Lung (tissue), 12 donors: ENCODE data around the gene KIF26B. TPM values are rescaled to one million over a fixed set of nuclear protein-coding genes. Genes with fewer than 3 reads are reported as not detected.

ENCODE experiments used
- ATAC-seq: fragments of 200-7000 bp; cut with Tn5 transposase; one replicate; pipeline ENCODE4 v1.9.1; 2020; ENCODE audit warnings: moderate number of reproducible peaks; ENCODE audit not compliant: insufficient read depth, low FRiP score
- DNase-seq, 3 donors: peaks; one replicate each; pipeline ENCODE4 v3.0.0-alpha.2; 2013 to 2017
- H3K27ac ChIP-seq, 2 donors: one replicate each; pipeline ENCODE4 v1.5.1; 2013; ENCODE audit warnings: mild to moderate bottlenecking in 2 of 2, moderate library complexity in 2 of 2, control low read depth in 1 of 2, inconsistent platforms in 1 of 2, low read depth in 1 of 2, low read length in 1 of 2
- H3K27me3 ChIP-seq, 3 donors: one replicate each; pipeline ENCODE4 v1.5.1; 2013; ENCODE audit warnings: low read length in 2 of 3; ENCODE audit not compliant: control insufficient read depth in 3 of 3, insufficient read depth in 3 of 3
- H3K36me3 ChIP-seq, 4 donors: one replicate each; pipeline ENCODE4 v1.5.1; 2013; ENCODE audit warnings: low read length in 4 of 4, mild to moderate bottlenecking in 1 of 4, moderate library complexity in 1 of 4; ENCODE audit not compliant: control insufficient read depth in 4 of 4, insufficient read depth in 4 of 4
- H3K4me1 ChIP-seq, 5 donors: one replicate each; pipeline ENCODE4 v1.5.1; 2013; ENCODE audit warnings: low read length in 5 of 5, mild to moderate bottlenecking in 2 of 5, moderate library complexity in 1 of 5; ENCODE audit not compliant: control insufficient read depth in 5 of 5, insufficient read depth in 5 of 5
- H3K4me3 ChIP-seq: one replicate; pipeline ENCODE4 v1.5.1; 2013; ENCODE audit warnings: mild to moderate bottlenecking, control low read depth, moderate library complexity
- H3K9ac ChIP-seq, 2 donors: one replicate each; pipeline ENCODE4 v1.5.1; 2013; ENCODE audit warnings: low read length in 2 of 2, control low read depth in 1 of 2; ENCODE audit not compliant: insufficient read depth in 1 of 2
- H3K9me3 ChIP-seq, 4 donors: one replicate each; pipeline ENCODE4 v1.5.1; 2013; ENCODE audit warnings: low read length in 3 of 4, mild to moderate bottlenecking in 1 of 4, moderate library complexity in 1 of 4; ENCODE audit not compliant: control insufficient read depth in 4 of 4, insufficient read depth in 3 of 4
- CTCF ChIP-seq: IDR thresholded peaks from 2 replicates; pipeline ENCODE4 v1.5.1; 2012; ENCODE audit warnings: mild to moderate bottlenecking; ENCODE audit errors: control extremely low read depth, extremely low read depth
- WGBS, 2 donors: extraction: QIAGEN DNeasy Blood & Tissue Kit; methylation state at CpG; one replicate each; pipeline ENCODE4 v1.1.7; 2013; 5-methylcytosine and 5-hydroxymethylcytosine counted together
- polyA plus RNA-seq, 2 donors: library from polyadenylated mRNA; stranded (reverse); fragments of 200-250 nt; gene quantifications; one replicate each; pipeline ENCODE4 v1.2.1, GENCODE V29; 2013
- total RNA-seq, 2 donors: library from RNA; depleted of rRNA in 1 of 2; stranded (reverse); fragments of >200 nt in 1 of 2; gene quantifications; one replicate each; pipeline ENCODE4 v1.2.1, GENCODE V29; 2014 to 2021
- donor health status: control.
- donor health status: control.
- donor health status: Bipolar disorder and iron deficiency.
- donor health status: healthy.
- donor health status: DM: yes; HTN: yes; CAD: no.

KIF26B gene
- total and polyA plus RNA-seq, 4 donors, result 0.61 to 6.7 (median 2.2) TPM

- Histone ChIP-seq H3K9ac (no peak overlapping the region), H3K36me3 (no peaks in the 10 kb centered on the region), H3K4me3 (no peak overlapping the region), H3K4me1 (peaks cover 0 to 13% (median 0%) of the 10 kb centered on the region in 5 donors), H3K27me3 (no peaks in the 10 kb centered on the region), H3K9me3 (peaks cover 0 to 5% (median 0%) of the 10 kb centered on the region in 4 donors), H3K27ac (no peak overlapping the region)
- TF ChIP-seq CTCF, result no peak
- ATAC-seq (no peak), DNase-seq (no peak)
- WGBS, 2 donors, result 95 to 96% methylated on average over 3 of the region's 3 CpGs
These were observed 537.1 kb downstream of the KIF26B start for GRCh38 chr1:245691897-245692296.

GRCh38 chr1:245692318-245692717, 537.5 kb downstream of the KIF26B start:
- Histone ChIP-seq H3K4me1 (peaks cover 0 to 9% (median 0%) of the 10 kb centered on the region in 5 donors), H3K36me3 (no peaks in the 10 kb centered on the region), H3K9me3 (peaks cover 0 to 5% (median 0%) of the 10 kb centered on the region in 4 donors), H3K9ac (no peak overlapping the region), H3K4me3 (no peak overlapping the region), H3K27me3 (no peaks in the 10 kb centered on the region), H3K27ac (no peak overlapping the region)
- DNase-seq (no peak), ATAC-seq (no peak)
- TF ChIP-seq CTCF, result no peak
- 95 to 96% methylated on average over 12 of the region's 12 CpGs for WGBS, 2 donors

GRCh38 chr1:245693116-245693793, 538.5 kb downstream of the KIF26B start:
- no peaks in the 10 kb centered on the region for H3K27me3 ChIP-seq
- no peak for DNase-seq
- no peak overlapping the region for H3K9ac ChIP-seq
- peaks cover 0 to 5% (median 0%) of the 10 kb centered on the region in 4 donors for H3K9me3 ChIP-seq
- TF ChIP-seq CTCF, result no peak
- H3K4me3 ChIP-seq, result no peak overlapping the region
- H3K27ac ChIP-seq, result no peak overlapping the region
- H3K4me1 ChIP-seq, result no peaks in the 10 kb centered on the region
- no peaks in the 10 kb centered on the region for H3K36me3 ChIP-seq
- 82 to 83% methylated on average over 8 of the region's 8 CpGs for WGBS, 2 donors
- no peak for ATAC-seq
